Measurements from ENCODE around the gene ADAM10. TPM values are rescaled to one million over a fixed set of nuclear protein-coding genes. Genes with fewer than 3 reads are reported as not detected.

The ADAM10 gene
- total and polyA plus RNA-seq, 2 of the 8 experiments (the other 6 are each of a cell fraction or from before 2014, with no cell fraction given): 46.5 to 163 TPM

DNA sequence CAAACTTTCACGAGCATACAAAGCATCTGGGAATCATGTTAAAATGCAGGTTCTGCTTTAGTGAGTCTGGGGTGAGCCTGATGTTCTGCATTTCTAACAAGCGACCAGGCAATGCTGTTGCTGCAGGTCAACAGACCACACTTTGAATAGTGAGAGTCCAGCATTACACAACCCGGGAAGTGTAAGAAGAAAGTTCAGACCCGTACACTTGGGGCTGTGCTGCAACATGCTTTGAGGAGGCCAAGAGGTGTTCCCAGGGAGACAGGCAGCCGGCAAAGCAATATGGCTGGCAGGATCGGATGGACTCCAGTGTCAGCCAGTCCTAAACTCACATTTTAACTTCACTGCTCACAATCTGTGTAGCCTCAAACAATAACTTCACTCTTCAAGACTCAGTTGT, 183.5 kb downstream of the ADAM10 start:
- H3K9ac ChIP-seq (replicated peaks in 1 of 4; ENCODE audit: extremely low read depth in 1 of 4, low read depth in 3 of 4, low read length in 3 of 4): no peak overlapping the region
- no peak overlapping the region for H2BK120ac ChIP-seq (replicated peaks; ENCODE audit: low read depth, low read length)
- DNase-seq (ENCODE audit: low read depth in 1 of 2, low spot score in 2 of 2): peak in 1 of 2 experiments; percentile 17
- no peak overlapping the region for H3K4me2 ChIP-seq (ENCODE audit: insufficient read depth in 1 of 2, low read depth in 2 of 2, low read length in 2 of 2)
- FAIRE-seq: no peak
- H3K4me3 ChIP-seq (ENCODE audit: extremely low read depth in 1 of 4, insufficient read depth in 2 of 4, low read depth in 3 of 4, low read length in 4 of 4): no peak overlapping the region
- H4K8ac ChIP-seq (ENCODE audit: extremely low read depth, insufficient read depth, low read length): no peak overlapping the region; the same call in 1 of the 2 replicates
- H3K56ac ChIP-seq (replicated peaks; ENCODE audit: insufficient read length, low read depth, low read length): no peak overlapping the region
- H4K5ac ChIP-seq (ENCODE audit: insufficient read length, low read depth, low read length): no peak overlapping the region
- H2BK15ac ChIP-seq (ENCODE audit: low read length): no peak overlapping the region
- CTCF ChIA-PET (ENCODE audit: partially characterized antibody): interaction anchor here (1.6 kb wide), 1 partner anchor 9 kb away, joined by 5 read pairs; no protein-coding TSS in a partner anchor
- no peak overlapping the region for H3K4ac ChIP-seq (replicated peaks; ENCODE audit: insufficient read length, low read depth, low read length)
- no peak overlapping the region for H3K18ac ChIP-seq (ENCODE audit: extremely low read depth, low read length)
- no peaks in the 10 kb centered on the region for H4K20me1 ChIP-seq (replicated peaks in 1 of 2; ENCODE audit: control insufficient read depth in 1 of 2, insufficient read depth in 2 of 2, low read length in 2 of 2)
- 81% methylated on average over 6 of the region's 6 CpGs; no CpG with 5 or more reads in 1 of the 2 experiments for WGBS, 2 experiments (ENCODE audit: extremely low coverage in 1 of 2, insufficient coverage in 1 of 2, insufficient read length in 1 of 2, insufficient replicate concordance in 2 of 2, low coverage in 1 of 2, low lambda C conversion rate in 2 of 2, missing lambda C conversion rate in 1 of 2)
- no peak overlapping the region for H3K23ac ChIP-seq (ENCODE audit: insufficient read length)
- H3K27ac ChIP-seq (ENCODE audit: low read depth, low read length): no peak overlapping the region
- POLR2A ChIA-PET (ENCODE audit: partially characterized antibody): no interaction called here
- no peak overlapping the region for H2BK20ac ChIP-seq (ENCODE audit: low read length)
- no peaks in the 10 kb centered on the region for H3K79me1 ChIP-seq (ENCODE audit: low read depth, low read length)
- no peak overlapping the region for H2AK5ac ChIP-seq (ENCODE audit: low read depth, low read length)
- no peaks in the 10 kb centered on the region for H3K27me3 ChIP-seq (replicated peaks in 1 of 4; ENCODE audit: control insufficient read depth in 3 of 4, extremely low read depth in 1 of 4, insufficient read depth in 3 of 4, low read length in 3 of 4)
- H3K23me2 ChIP-seq (ENCODE audit: low read depth, low read length): no peaks in the 10 kb centered on the region
- no peaks in the 10 kb centered on the region; a peak in 1 of 7 replicates for H3K4me1 ChIP-seq (replicated peaks in 1 of 4; ENCODE audit: control insufficient read depth in 3 of 4, insufficient read depth in 4 of 4, low read length in 3 of 4)
- H3K14ac ChIP-seq (ENCODE audit: insufficient read length): no peak overlapping the region
- H3K9me3 ChIP-seq (ENCODE audit: insufficient read depth in 2 of 2, low read depth in 1 of 2, low read length in 1 of 2): no peaks in the 10 kb centered on the region
- H2BK5ac ChIP-seq (ENCODE audit: low read depth, low read length): no peak overlapping the region
- H2BK12ac ChIP-seq (ENCODE audit: low read depth, low read length): no peak overlapping the region
- H4K91ac ChIP-seq (replicated peaks; ENCODE audit: insufficient read length, low read length): no peak overlapping the region
- no peaks in the 10 kb centered on the region for H3K79me2 ChIP-seq (ENCODE audit: control insufficient read depth in 1 of 2, insufficient read depth in 2 of 2, low read length in 2 of 2)
- H2AFZ ChIP-seq (ENCODE audit: low read length): no peak overlapping the region
- H3K36me3 ChIP-seq (ENCODE audit: control insufficient read depth in 2 of 4, insufficient read depth in 4 of 4, low read length in 3 of 4): no peaks in the 10 kb centered on the region
- TF ChIP-seq NANOG (IDR thresholded peaks at IDR 0.05; ENCODE audit: insufficient read depth, low read depth, low read length, poor library complexity, severe bottlenecking) (no peak), RNF2 (IDR thresholded peaks at IDR 0.05; ENCODE audit: borderline replicate concordance, low read depth, low read length, missing control alignments, poor library complexity, severe bottlenecking) (no peak), JUN (IDR thresholded peaks at IDR 0.05; ENCODE audit: low read depth, low read length) (no peak), EZH2 (IDR thresholded peaks at IDR 0.05; ENCODE audit: low read depth, low read length, severe bottlenecking) (no peak)

Data from H1 (cell line).